GM12878 (cell line): ENCODE results near the gene SEC24A. TPM values are rescaled to one million over a fixed set of nuclear protein-coding genes. Genes with fewer than 3 reads are reported as not detected.

Experiments used
- ATF7 ChIP-seq: fragments of 450-650 bp; IDR thresholded peaks from 2 replicates; pipeline ENCODE4 v1.6.1; 2016; ENCODE audit warnings: low read depth, mild to moderate bottlenecking
- EGR1 ChIP-seq, 2 experiments: IDR thresholded peaks; 1 replicate in 1 of 2; 2 replicates in 1 of 2; pipeline ENCODE4 v1.6.1; 2011 to 2012; ENCODE audit warnings: low read depth in 2 of 2, low read length in 2 of 2, borderline replicate concordance in 1 of 2, mild to moderate bottlenecking in 1 of 2, moderate library complexity in 1 of 2
- HDAC2 ChIP-seq: fragments of 200-600 bp; sonication (generic); IDR thresholded peaks from 2 replicates; pipeline ENCODE4 v1.6.1; 2017
- LARP7 ChIP-seq: fragments of 450-650 bp; IDR thresholded peaks from 2 replicates; pipeline ENCODE4 v1.6.1; 2017; ENCODE audit warnings: mild to moderate bottlenecking
- MEF2A ChIP-seq: IDR thresholded peaks from 2 replicates; pipeline ENCODE4 v1.6.1; 2011; ENCODE audit warnings: low read depth, mild to moderate bottlenecking, low read length, moderate library complexity; ENCODE audit not compliant: insufficient read depth
- MEF2B ChIP-seq: fragments of 450-650 bp; IDR thresholded peaks from 2 replicates; pipeline ENCODE4 v1.6.1; 2018; ENCODE audit warnings: mild to moderate bottlenecking, moderate library complexity; ENCODE audit not compliant: partially characterized antibody, poor library complexity, severe bottlenecking
- NFIC ChIP-seq: IDR thresholded peaks from 2 replicates; pipeline ENCODE4 v1.6.1; 2012; ENCODE audit warnings: low read depth, mild to moderate bottlenecking, inconsistent platforms, low read length, moderate library complexity
- NFYB ChIP-seq: IDR thresholded peaks from 2 replicates; pipeline ENCODE4 v1.6.1; 2011; ENCODE audit warnings: low read depth, mild to moderate bottlenecking, low read length, improper control_type of control experiment, moderate library complexity; ENCODE audit not compliant: insufficient read depth
- NR2F1 ChIP-seq: fragments of 450-650 bp; conservative IDR thresholded peaks from 2 replicates; pipeline ENCODE4 v1.6.1; 2017; ENCODE audit warnings: mild to moderate bottlenecking
- RUNX3 ChIP-seq: IDR thresholded peaks from 2 replicates; pipeline ENCODE4 v1.6.1; 2012; ENCODE audit warnings: low read length, inconsistent platforms
- SMARCA5 ChIP-seq: fragments of 450-650 bp; IDR thresholded peaks from 2 replicates; pipeline ENCODE4 v1.6.1; 2017; ENCODE audit warnings: mild to moderate bottlenecking
- SREBF1 ChIP-seq: IDR thresholded peaks from 2 replicates; pipeline ENCODE4 v1.6.1; 2012; ENCODE audit warnings: mild to moderate bottlenecking, low read length
- SREBF2 ChIP-seq: IDR thresholded peaks from 2 replicates; pipeline ENCODE4 v1.6.1; 2012; ENCODE audit warnings: mild to moderate bottlenecking, low read length
- SUZ12 ChIP-seq: fragments of 200-600 bp; sonication (generic); IDR thresholded peaks from one replicate; pipeline ENCODE4 v1.6.1; 2018; ENCODE audit warnings: antibody characterized with exemption, mild to moderate bottlenecking; ENCODE audit not compliant: unreplicated experiment
- TAF1 ChIP-seq: IDR thresholded peaks from 2 replicates; pipeline ENCODE4 v1.6.1; 2011; ENCODE audit warnings: mild to moderate bottlenecking, low read depth, low read length, borderline replicate concordance
- TBL1XR1 ChIP-seq: IDR thresholded peaks from 2 replicates; pipeline ENCODE4 v1.6.1; 2012; ENCODE audit warnings: low read depth, low read length, improper control_type of control experiment
- TCF3 ChIP-seq: IDR thresholded peaks from 2 replicates; pipeline ENCODE4 v1.6.1; 2012; ENCODE audit warnings: low read depth, mild to moderate bottlenecking, low read length, borderline replicate concordance; ENCODE audit not compliant: insufficient read depth
- TCF7 ChIP-seq: IDR thresholded peaks from 2 replicates; pipeline ENCODE4 v1.6.1; 2014; ENCODE audit warnings: antibody characterized with exemption, borderline replicate concordance
- ZBED1 ChIP-seq: IDR thresholded peaks from 2 replicates; pipeline ENCODE4 v1.6.1; 2016; ENCODE audit warnings: borderline replicate concordance
- ZBTB4 ChIP-seq: fragments of 450-650 bp; formaldehyde crosslinking; IDR thresholded peaks from 2 replicates; pipeline ENCODE4 v1.4.0; 2022; ENCODE audit warnings: mild to moderate bottlenecking, moderate library complexity
- ZNF592 ChIP-seq: fragments of 450-650 bp; IDR thresholded peaks from 2 replicates; pipeline ENCODE4 v1.6.1; 2017; ENCODE audit warnings: mild to moderate bottlenecking, moderate library complexity
- ZNF687 ChIP-seq: fragments of 450-650 bp; IDR thresholded peaks from 2 replicates; pipeline ENCODE4 v1.6.1; 2017; ENCODE audit warnings: mild to moderate bottlenecking, moderate library complexity
- polyA plus RNA-seq, 11 experiments: library from polyadenylated mRNA; depleted of rRNA in 4 of 11; unstranded in 6 of 11; stranded (reverse) in 5 of 11; fragments of >200 nt; fragmentation: Nextera tagmentation in 4 of 11; fragmentation: Illumina TruSeq in 1 of 11; extraction: Ambion mirVana in 4 of 11; extraction: Trizol in 1 of 11; gene quantifications; 1 replicate in 1 of 11; 2 replicates in 10 of 11; pipeline versions ENCODE4 v1.2.1 to v1.2.3, GENCODE V29; 2011 to 2016; ENCODE audit warnings: inconsistent platforms in 2 of 11, missing spikeins in 2 of 11, low read depth in 1 of 11
- total RNA-seq, 4 experiments: library from RNA; depleted of rRNA in 3 of 4; stranded (reverse); fragments of >200 nt in 3 of 4; fragmentation: Illumina TruSeq in 1 of 4; extraction: Trizol in 1 of 4; gene quantifications; 2 replicates each; pipeline versions ENCODE4 v1.2.1 to v1.2.3, GENCODE V29; 2013 to 2021

SEC24A gene
- total and polyA plus RNA-seq, 10 of the 15 experiments (the other 5 are each of a cell fraction or from before 2014, with no cell fraction given): 7.1 to 52.2 (median 22.8) TPM

GRCh38 chr5:134603059-134603458 is 45.5 kb upstream of the SEC24A start (continued):
- no peak for TF ChIP-seq TCF3
- TF ChIP-seq NFIC: peak; percentile 51
- TF ChIP-seq MEF2A: 0 out of 2 replicates have a peak, but pooled peaks have one; percentile 71
- TF ChIP-seq NR2F1: no peak
- TF ChIP-seq SUZ12: no peak
- no peak for TF ChIP-seq ZBED1
- TF ChIP-seq MEF2B: no peak
- no peak for TF ChIP-seq ZNF592
- TF ChIP-seq RUNX3: peak; percentile 31; the same call in 1 of the 2 replicates
- no peak for TF ChIP-seq TBL1XR1
- TF ChIP-seq ZNF687: no peak
- peak; percentile 62; the same call in 1 of the 2 replicates for TF ChIP-seq ATF7
- no peak for TF ChIP-seq TAF1
- TF ChIP-seq HDAC2: no peak
- TF ChIP-seq EGR1 (IDR thresholded peaks at IDR 0.05; ENCODE audit: borderline replicate concordance in 1 of 2, low read depth in 2 of 2, low read length in 2 of 2): no peak
- TF ChIP-seq ZBTB4 (CRISPR knock-in tag): no peak
- TF ChIP-seq SREBF1: no peak
- TF ChIP-seq SMARCA5: no peak
- no peak for TF ChIP-seq LARP7
- no peak for TF ChIP-seq SREBF2
- no peak for TF ChIP-seq TCF7
- 0 out of 2 replicates have a peak, but pooled peaks have one; percentile 25 for TF ChIP-seq NFYB
